ENCODE data around the gene TMEFF2.
"Not testable (repeated sequence)": the region's sequence is repeated elsewhere in the genome, so short reads cannot be mapped to it uniquely, and the experiment has no call there.

TMEFF2 gene

DNA sequence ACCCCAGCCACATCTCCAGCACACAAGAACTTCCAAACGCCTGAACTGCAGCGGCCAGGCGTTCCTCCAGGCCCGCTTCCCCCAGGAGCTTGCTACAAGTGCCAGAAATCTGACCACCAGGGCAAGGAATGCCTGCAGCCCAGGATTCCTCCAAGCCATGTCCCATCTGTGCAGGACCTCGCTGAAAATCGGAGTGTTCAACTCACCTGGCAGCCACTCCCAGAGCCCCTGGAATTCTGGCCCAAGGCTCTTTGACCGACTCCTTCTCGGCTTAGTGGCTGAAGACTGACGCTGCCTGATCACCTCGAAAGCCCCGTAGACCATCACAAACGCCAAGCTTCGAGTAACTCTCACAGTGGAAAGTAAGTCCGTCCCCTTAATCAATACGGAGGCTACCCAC, 62.1 kb downstream of the TMEFF2 start:
- H3K4me3 ChIP-seq (ENCODE audit: low read depth, low read length): not testable (repeated sequence)

DNA sequence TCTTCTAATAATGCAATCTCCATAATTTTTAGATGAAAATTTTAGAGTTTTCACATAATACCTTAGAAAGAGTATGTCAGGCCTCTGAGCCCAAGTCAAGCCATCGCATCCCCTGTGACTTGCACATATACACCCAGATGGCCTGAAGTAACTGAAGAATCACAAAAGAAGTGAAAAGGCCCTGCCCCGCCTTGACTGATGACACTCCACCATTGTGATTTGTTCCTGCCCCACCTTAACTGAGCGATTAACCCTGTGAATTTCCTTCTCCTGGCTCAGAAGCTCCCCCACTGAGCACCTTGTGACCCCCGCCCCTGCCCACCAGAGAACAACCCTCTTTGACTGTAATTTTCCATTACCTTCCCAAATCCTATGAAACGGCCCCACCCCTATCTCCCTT, 64.4 kb downstream of the TMEFF2 start:
- H3K4me3 ChIP-seq (ENCODE audit: low read depth, low read length): not testable (repeated sequence)

DNA sequence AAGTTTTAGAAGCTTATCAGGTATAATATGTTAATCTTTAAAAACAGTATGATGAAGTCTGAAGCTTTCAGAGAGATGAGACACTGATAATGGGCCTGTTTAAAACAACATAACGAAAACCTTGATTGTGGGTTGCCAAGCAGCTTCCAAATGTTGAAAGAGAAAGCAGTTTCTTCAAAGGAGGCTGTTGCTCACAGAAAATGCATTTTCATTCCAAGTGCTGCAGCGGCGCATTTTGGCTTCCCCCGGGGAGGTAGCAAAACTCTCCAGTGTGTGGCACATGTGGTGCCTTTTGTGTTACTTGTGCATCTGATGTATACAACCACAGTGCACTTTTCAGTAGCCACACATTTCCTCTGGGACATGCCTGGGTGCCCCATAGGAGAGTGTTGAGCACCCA, 66.1 kb downstream of the TMEFF2 start:
- H3K4me3 ChIP-seq (ENCODE audit: low read depth, low read length): no peak overlapping the region

DNA sequence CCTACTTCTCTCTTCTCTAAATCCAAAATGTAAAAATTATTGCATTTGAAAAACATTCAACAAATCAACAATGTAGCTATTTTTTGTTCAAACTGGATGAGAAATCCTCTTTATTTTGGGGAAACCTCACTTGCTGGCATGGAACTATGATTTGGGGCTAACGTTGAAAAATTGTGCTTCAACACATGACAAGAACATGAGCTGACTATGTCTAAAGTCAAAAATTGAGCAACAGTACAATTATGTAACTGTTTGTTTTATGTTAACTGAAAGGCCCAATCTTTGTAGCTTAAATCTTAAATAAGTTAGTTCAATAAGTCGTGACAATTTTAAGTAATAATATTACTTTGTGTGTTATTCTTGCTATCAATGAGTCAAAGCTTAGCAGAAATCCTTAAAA, 67.3 kb downstream of the TMEFF2 start:
- H3K4me3 ChIP-seq (ENCODE audit: low read depth, low read length): no peak overlapping the region

DNA sequence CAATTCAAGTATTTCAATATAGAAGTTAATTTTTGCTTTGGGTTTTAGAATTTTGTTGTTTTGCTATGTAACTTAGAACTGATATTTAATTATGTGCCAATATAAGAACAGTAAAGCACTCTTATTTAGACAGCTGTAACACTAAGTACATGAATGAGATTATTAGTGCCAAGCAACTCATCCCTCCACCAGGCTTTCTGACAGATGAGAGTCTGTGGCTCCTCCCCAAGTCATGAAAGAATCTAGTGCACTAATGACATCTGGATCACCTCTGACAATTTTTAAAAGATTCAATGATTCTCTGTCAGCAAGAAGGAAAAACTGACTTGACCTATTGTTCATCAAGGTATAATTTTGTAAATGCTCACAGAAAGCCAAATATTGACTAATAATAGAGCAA, 67.8 kb downstream of the TMEFF2 start:
- no peak overlapping the region for H3K4me3 ChIP-seq (ENCODE audit: low read depth, low read length)

DNA sequence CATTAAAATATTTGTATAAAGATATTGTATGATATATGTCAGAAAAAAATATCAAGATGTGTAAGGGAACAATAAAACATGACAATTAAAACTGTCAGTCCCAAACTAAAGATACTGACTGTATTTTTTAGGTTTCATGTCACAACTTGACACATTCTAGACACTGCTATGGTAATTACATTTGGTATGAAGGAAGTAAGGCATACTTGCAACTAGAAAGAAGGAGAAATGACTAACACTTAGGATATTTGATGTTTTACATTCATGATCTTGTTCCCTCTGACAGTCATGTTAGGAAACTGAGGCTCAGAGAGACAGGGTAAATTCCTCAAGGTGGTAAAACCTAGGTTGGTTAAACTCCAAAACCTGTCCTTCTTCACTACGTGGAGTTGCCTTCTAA, 68.3 kb downstream of the TMEFF2 start:
- H3K4me3 ChIP-seq (ENCODE audit: low read depth, low read length): no peak overlapping the region

DNA sequence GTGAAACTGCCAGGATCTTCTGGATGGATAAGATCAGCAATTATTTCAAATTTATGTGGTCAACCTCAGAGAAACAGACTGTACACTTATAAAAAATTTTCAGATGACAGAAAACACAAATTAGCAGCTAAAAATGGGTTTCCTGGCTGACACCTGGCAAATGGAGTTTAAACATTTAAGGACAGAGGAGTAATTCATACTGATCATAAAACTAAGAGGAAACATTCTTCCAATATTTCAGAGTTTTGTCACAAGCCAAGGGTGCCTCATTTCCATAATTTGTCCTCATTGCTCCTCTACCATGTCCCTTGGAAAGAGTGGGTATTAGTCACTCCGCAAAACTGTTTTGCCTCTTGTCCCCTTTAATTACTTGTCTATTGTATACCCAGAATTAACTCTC, 70.2 kb downstream of the TMEFF2 start:
- H3K4me3 ChIP-seq (ENCODE audit: low read depth, low read length): no peak overlapping the region

DNA sequence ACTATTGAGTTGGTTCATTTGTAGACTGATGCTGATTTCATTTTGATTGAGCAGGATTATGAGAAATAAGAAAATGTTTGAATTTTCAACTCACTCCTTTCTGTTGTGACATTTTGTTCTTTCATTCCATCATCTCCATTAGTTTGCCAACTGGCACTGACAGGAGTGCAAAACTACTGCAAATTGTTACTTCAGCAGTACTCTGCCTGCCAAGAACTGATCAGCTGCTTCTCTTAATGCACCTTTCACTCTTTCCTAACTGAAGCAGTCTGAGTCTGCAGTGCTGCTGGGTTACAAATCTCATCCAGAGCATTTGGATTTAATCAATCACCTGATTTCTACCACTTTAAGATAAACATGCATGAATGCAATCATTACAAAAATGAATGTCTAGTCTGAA, 70.9 kb downstream of the TMEFF2 start:
- H3K4me3 ChIP-seq (ENCODE audit: low read depth, low read length): no peak overlapping the region

DNA sequence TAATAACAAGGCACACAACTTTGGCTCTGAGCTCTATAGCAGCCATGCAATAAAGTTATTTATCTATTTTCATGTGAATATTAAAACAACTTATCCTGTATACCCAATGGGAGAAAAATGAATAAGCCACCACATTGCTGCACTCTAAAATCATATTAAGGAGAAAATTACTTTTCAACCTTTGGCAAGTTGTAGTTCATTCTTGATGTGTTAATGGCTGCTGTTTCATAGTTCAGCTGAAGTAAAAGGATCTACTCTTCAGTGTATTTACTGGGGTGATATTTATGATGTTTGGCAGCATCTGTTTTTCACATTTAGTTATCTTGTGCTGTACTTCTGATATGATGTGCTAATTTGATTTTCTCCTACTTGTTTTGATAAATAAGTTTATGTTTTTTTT, 71.8 kb downstream of the TMEFF2 start:
- no peak overlapping the region for H3K4me3 ChIP-seq (ENCODE audit: low read depth, low read length)

DNA sequence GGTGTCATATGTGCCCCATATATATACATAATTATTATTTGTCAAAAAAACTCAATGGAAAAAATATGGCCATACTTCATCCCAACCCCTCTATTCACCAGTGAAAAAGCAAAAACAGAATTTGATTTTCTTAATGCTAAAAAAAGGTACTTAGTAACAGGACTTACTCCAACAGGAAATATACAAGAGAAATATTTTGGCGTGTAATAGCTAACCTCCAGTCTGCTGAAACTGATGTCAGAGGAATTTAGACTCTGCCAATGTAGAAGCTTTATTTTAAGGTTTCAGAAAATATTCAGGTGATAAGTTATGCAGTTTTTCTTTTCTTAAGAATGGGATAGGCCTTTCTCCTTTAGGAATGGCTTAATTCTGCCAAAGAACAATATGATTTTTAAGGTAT, 72.6 kb downstream of the TMEFF2 start:
- no peak overlapping the region for H3K4me3 ChIP-seq (ENCODE audit: low read depth, low read length)

DNA sequence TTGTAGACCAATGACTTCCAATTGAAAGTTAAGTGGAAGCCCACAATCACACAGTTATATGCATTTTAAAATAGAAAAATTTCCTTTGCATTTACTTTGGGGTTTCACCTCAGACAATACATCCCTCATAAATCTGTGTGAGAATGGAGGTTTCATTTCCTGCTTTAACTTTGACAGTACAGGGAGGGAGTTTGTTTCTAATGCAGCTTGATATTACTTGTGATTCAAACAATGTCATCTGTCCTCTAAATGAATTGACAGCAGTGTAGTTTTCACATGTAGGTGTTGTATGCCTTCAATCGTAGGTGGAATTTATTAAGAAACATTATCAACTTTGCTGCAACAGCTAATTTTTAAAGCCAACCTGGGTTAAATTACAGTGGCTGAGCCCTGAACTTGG, 75.2 kb downstream of the TMEFF2 start:
- H3K4me3 ChIP-seq (ENCODE audit: low read depth, low read length): no peak overlapping the region

DNA sequence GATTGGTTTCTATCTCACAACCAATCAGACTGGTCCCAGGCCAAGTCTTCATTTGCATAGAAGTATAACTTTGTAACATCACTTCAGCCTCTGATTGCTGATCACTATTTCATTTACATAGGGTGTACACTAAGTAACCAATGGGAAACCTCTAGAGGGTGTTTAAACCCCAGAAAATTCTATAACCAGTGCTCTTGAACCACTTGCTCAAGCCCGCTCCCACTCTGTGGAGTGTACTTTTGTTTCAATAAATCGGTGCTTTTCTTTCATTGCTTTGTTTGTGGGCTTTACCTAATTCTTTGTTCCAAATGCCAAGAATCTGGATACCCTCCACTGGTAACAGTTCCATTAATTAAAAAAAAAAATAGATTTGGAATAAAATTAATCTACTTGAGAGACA, 77.0 kb downstream of the TMEFF2 start:
- H3K4me3 ChIP-seq (ENCODE audit: low read depth, low read length): no peak overlapping the region

DNA sequence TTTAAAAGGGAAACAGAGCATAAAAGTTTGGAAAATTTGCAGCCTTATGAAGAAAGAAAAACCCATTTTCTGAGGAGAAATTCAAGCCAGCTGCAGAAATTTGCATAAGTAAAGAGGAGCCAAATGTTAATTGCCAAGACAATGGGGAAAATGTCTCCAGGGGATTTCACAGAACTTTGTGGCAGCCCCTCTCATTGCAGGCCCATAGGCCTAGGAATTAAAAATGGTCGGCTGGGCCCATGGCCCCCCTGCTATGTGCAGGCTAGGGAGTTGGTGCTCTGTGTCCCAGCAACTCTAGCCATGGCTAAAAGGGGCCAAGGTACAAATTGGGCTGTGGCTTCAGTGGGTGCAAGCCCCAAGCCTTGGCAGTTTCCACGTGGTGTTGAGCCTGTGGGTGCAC, 83.2 kb downstream of the TMEFF2 start:
- not testable (repeated sequence) for H3K4me3 ChIP-seq (ENCODE audit: low read depth, low read length)

DNA sequence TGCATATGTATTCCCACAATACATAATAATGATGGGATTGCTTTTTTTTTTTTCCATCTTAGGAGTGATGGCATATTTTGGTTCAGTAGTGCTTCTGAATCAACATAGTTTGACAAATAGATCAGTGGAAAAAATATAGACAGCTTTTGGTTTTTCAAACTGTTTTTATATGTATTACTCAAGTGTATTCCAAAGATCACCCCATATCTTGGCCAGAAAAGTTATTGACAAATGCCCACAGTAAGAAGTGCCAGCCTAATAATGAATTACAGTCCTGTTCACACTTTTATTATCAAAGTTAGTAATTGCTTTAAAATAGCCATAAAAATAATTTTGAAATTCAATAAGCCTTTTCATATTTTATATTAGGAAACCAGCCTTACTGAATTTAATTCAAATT, 95.0 kb downstream of the TMEFF2 start:
- no peak overlapping the region for H3K4me3 ChIP-seq (ENCODE audit: low read depth, low read length)

DNA sequence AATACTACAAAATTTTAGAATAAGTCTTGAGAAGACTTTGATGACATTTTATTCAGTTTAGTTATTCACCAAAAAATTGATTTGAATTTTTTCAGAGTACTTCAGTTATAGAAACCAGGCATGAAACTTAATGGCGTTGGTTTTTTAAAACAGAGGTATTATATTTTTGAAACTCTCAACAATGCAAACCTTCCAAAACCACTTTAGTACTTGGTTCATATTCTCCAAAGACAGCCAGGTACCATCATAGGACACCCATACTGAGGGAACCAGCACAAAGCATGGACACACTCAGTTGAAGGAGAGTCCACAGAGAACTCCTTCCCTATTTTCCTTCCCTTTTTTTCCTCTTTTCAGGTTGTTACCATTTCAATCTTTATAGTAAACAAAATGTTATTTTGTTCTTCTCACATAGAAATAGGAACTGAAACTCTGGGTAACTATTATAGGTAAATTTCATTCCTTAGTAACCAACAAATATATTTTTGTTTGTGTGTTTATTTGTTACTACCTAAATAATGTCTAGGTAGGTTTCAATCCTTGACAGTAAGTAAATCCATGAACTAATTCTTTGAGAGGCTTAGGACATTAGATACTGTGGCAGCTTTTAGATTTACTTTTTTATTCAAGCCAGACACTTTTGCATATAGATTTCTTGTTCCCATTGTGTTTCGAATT, 95.8 kb downstream of the TMEFF2 start:
- no peak overlapping the region for H3K4me3 ChIP-seq (ENCODE audit: low read depth, low read length)

DNA sequence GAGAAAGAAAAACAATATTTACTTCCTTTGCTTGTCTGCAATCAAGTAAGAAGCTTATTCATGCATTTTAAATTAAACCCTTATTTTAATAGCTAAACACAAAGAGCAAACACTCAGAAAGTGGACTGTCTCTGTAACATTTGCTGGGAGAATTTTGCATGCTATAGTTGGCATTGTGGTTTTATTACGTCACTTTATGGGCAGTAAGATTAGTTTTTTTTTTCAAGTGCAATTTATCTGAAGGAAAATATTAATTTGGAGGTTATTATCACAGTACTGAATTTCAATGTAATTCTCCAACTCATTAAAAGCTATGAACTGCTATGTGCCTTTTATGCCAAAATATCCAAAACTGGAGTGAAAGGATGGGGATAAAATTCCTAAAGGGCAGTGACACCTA, 103.3 kb downstream of the TMEFF2 start:
- H3K4me3 ChIP-seq (ENCODE audit: low read depth, low read length): no peak overlapping the region

DNA sequence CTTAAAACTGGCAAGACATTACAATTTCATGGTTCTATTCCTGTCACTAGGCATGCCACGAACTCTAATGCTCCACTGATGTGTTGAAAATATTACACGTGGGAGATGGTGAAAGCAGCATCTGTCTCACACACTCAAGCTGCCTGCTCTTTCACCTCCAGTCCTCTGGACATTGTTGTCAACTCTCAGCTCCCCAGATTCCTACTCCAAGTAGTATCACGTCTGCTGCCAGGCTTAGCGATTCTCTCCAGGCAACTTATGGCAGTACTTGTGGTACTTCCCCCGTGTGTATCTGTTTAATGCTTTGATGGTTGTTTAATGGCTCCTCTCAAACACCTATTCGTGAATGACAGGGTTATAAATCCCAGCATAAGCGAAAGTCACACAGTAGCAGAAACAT, 103.8 kb downstream of the TMEFF2 start:
- no peak overlapping the region for H3K4me3 ChIP-seq (ENCODE audit: low read depth, low read length)

DNA sequence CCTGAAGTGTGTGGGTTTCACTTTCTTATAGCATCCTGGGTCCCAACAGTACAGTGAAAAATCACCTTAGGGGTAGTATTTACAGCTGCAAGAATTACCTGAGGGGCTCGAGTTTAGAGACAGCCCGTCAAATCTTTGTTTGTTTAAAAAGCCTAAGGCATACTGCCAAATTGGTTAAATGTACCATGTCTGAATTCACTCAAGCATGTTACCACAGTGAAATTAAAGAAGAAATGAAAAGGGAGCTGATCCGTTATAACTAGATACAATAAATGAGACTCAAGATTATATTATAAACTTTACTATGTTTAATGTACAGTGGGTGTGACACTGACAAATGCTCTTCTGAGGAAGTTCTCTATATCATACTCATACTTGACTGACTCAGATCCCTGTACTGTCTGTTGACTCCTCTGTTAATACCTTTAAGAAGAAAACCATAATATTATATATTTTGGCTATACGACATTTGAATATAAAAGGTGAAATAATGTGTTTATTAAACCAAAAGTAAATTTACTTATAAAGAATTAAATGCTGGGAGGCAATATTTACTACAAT, 107.3 kb downstream of the TMEFF2 start:
- no peak overlapping the region for H3K4me3 ChIP-seq (ENCODE audit: low read depth, low read length)

DNA sequence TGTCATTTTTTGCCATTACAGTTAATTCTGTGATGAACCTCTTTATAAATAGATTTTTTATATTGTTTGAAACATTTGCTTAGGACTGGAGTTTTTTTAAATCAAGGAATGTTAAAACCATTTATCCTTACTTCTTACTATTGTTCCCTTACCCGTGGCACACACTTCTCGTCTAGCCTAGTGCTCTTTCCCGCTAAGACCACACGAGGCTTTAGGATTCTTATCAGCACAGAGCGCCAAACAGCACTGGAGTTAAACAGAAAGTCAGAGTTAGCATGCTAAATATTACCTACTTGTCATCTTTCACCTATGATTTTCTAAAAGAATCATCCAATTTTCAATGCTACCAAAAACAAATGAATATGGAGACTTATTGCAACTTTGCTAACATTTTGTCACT, 112.6 kb downstream of the TMEFF2 start:
- no peak overlapping the region for H3K4me3 ChIP-seq (ENCODE audit: low read depth, low read length)

DNA sequence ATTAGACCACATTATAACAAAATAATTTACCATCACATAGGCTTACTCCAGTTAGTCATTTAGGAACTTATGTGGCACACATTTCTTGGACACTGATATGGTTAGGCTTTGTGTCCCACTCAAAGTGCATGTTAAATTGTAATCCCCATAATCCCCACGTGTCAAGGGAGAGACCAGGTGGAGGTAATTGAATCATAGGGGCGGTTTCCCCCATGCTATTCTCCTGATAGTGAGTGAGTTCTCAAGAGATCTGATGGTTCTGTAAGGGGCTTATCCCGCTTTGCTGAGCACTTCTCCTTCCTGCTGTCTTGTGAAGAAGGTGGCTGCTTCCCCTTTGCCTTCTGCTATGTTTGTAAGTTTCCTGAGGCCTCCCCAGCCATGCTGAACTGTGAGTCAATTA, 114.6 kb downstream of the TMEFF2 start:
- H3K4me3 ChIP-seq (ENCODE audit: low read depth, low read length): not testable (repeated sequence)

DNA sequence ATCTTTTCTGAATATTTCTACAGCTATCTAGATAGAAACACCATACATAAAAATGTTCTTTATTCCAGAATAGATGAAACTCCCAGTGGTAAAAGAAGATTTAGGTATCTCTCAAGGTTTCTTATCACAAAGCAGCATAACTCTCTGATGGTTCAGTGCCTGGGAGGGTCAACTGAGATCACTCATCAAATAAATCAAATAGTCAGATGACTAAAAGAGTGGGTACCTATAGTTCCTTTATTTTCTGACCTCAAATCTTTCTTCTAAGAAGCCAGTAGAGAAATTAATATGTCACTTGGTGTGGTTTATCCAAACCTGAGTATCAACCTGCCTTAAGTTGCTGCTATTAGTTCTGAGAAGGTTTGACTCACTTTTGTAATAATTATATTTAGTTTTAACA, 120.9 kb downstream of the TMEFF2 start:
- no peak overlapping the region for H3K4me3 ChIP-seq (ENCODE audit: low read depth, low read length)

DNA sequence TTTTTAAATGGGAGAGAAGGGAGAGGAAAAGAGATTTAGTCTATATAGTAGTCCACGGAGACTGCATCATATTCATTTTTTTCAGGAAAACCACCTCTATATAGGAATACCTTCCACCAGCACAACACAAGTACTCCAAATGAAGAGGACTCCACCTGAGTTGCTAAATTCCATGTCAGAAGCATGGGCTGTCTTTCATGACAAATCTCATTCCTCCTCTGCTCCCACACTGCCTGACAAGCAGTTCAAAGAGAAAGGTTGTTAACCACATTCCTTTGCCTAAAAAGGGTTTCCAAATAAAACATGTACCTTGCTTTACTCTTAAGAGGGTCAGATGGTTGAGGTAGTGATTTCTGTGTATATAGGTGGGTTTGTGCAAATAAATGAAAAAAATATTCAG, 122.0 kb downstream of the TMEFF2 start:
- no peak overlapping the region for H3K4me3 ChIP-seq (ENCODE audit: low read depth, low read length)

DNA sequence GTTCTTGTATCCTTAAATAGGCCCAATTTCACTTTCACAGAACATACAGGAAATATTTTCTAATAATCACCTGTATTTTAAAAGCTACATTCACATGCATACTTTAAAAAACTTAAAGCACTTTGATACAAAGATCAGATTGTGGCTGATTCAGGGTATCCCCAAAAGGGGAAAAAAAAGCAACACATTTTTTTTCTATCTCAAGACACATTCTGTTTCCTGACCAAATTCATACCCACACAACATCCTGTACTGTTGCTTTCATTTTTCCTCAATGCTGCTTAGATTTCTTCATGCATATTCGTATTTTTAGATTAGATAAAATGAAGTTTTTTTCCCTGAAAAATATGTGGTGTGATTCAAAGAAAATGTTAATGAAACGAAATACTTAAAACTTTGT, 122.5 kb downstream of the TMEFF2 start:
- H3K4me3 ChIP-seq (ENCODE audit: low read depth, low read length): no peak overlapping the region
